ENCODE measurements around the gene TPMT.

TPMT gene

GRCh38 chr6:18117136-18117535 lies 37.7 kb downstream of the TPMT start:
- H3K27ac ChIP-seq = no peak overlapping the region
- TF ChIP-seq CTCF (IDR thresholded peaks at IDR 0.05) = no peak
- no peak for DNase-seq (ENCODE audit: low spot score)
- H3K4me3 ChIP-seq = no peak overlapping the region

GRCh38 chr6:18115356-18115755 lies 39.5 kb downstream of the TPMT start:
- H3K27ac ChIP-seq = no peak overlapping the region
- no peak for DNase-seq (ENCODE audit: low spot score)
- no peak for TF ChIP-seq CTCF (IDR thresholded peaks at IDR 0.05)

GRCh38 chr6:18110162-18110561 lies 44.7 kb downstream of the TPMT start:
- no peak for DNase-seq (ENCODE audit: low spot score)
- no peak for TF ChIP-seq CTCF (IDR thresholded peaks at IDR 0.05)
- Histone ChIP-seq H3K27ac (no peak overlapping the region), H3K4me3 (no peak overlapping the region)

More at GRCh38 chr6:18115356-18115755, 39.5 kb downstream of the TPMT start:
- no peak overlapping the region for H3K4me3 ChIP-seq

GRCh38 chr6:18107061-18107460 lies 47.8 kb downstream of the TPMT start:
- Histone ChIP-seq H3K27ac (no peak overlapping the region), H3K4me3 (no peak overlapping the region)
- no peak for TF ChIP-seq CTCF (IDR thresholded peaks at IDR 0.05)
- no peak for DNase-seq (ENCODE audit: low spot score)

- Histone ChIP-seq H3K27ac (peak overlapping the region; percentile 29 to 61), H3K4me3 (peak overlapping the region; percentile 21)
- DNase-seq (ENCODE audit: low spot score) = no peak
- no peak for TF ChIP-seq CTCF (IDR thresholded peaks at IDR 0.05)
Measured at GRCh38 chr6:18102783-18103509, 51.9 kb downstream of the TPMT start.

GRCh38 chr6:18101873-18102272 lies 53.0 kb downstream of the TPMT start:
- TF ChIP-seq CTCF (IDR thresholded peaks at IDR 0.05) = no peak

GRCh38 chr6:18101271-18101670 lies 53.6 kb downstream of the TPMT start:
- H3K27ac ChIP-seq = no peak overlapping the region
- no peak overlapping the region for H3K4me3 ChIP-seq
- no peak for TF ChIP-seq CTCF (IDR thresholded peaks at IDR 0.05)
- no peak for DNase-seq (ENCODE audit: low spot score)

More at GRCh38 chr6:18101873-18102272, 53.0 kb downstream of the TPMT start:
- no peak for DNase-seq (ENCODE audit: low spot score)
- Histone ChIP-seq H3K4me3 (no peak overlapping the region), H3K27ac (no peak overlapping the region)

Measured in coronary artery (tissue), 2 donors.